Kidney (tissue), 14 donors: Measurements from ENCODE around the gene DTX1. TPM values are rescaled to one million over a fixed set of nuclear protein-coding genes. Genes with fewer than 3 reads are reported as not detected.
"Not testable (repeated sequence)": the region's sequence is repeated elsewhere in the genome, so short reads cannot be mapped to it uniquely, and the experiment has no call there.

ENCODE experiments used
- DNase-seq, 5 donors: peaks; one replicate each; pipeline ENCODE4 v3.0.0-alpha.2; 2013 to 2020
- FAIRE-seq: peaks from 2 replicates; lab custom pipeline; 2012; peaks lifted over from hg19 to GRCh38; lab: Jason Lieb, UNC
- H3K27ac ChIP-seq, 2 donors: one replicate each; pipeline ENCODE4 v1.7.0; 2013; ENCODE audit warnings: low read depth in 2 of 2, low read length in 2 of 2, inconsistent platforms in 1 of 2
- H3K27me3 ChIP-seq: one replicate; pipeline ENCODE4 v1.7.1; 2013; ENCODE audit warnings: low read length, inconsistent platforms; ENCODE audit not compliant: control insufficient read depth, insufficient read depth
- H3K36me3 ChIP-seq, 3 donors: one replicate each; pipeline versions ENCODE4 v1.7.0 to v1.7.1; 2013; ENCODE audit warnings: low read length in 3 of 3, control low read depth in 1 of 3, inconsistent platforms in 1 of 3; ENCODE audit not compliant: insufficient read depth in 3 of 3, control insufficient read depth in 2 of 3
- H3K4me1 ChIP-seq, 3 donors: one replicate each; pipeline versions ENCODE4 v1.7.0 to v1.7.1; 2013; ENCODE audit warnings: low read length in 3 of 3, inconsistent platforms in 1 of 3, low read depth in 1 of 3; ENCODE audit not compliant: control insufficient read depth in 2 of 3, insufficient read depth in 2 of 3
- H3K4me3 ChIP-seq, 3 donors: one replicate each; pipeline versions ENCODE4 v1.7.0 to v1.8.1; 2013; ENCODE audit warnings: low read length in 3 of 3, control low read depth in 1 of 3, inconsistent platforms in 1 of 3
- H3K9ac ChIP-seq, 3 donors: one replicate each; pipeline versions ENCODE4 v1.7.0 to v1.7.1; 2013; ENCODE audit warnings: low read length in 3 of 3, control low read depth in 1 of 3, inconsistent platforms in 1 of 3
- H3K9me3 ChIP-seq, 3 donors: one replicate each; pipeline versions ENCODE4 v1.7.0 to v1.7.1; 2013; ENCODE audit warnings: low read length in 3 of 3, control low read depth in 1 of 3, inconsistent platforms in 1 of 3; ENCODE audit not compliant: control insufficient read depth in 2 of 3, insufficient read depth in 1 of 3
- intact Hi-C: fragments of 100-400 bp; cut with DNase I; formaldehyde crosslinking; loops from one replicate; pipeline ENCODE4 v1.11.1; 2022
- polyA plus RNA-seq: library from polyadenylated mRNA; stranded (reverse); fragments of 350-450 nt; fragmentation: Illumina TruSeq; extraction: RNeasy Lipid Tissue Mini Kit (QIAGEN cat#74804); gene quantifications from one replicate; pipeline ENCODE4 v1.2.3, GENCODE V29; 2014; ENCODE audit warnings: low read depth, low replicate concordance; ENCODE audit not compliant: insufficient read depth
- total RNA-seq: library from RNA; stranded (reverse); fragmentation: NEBNext Ultra II Directional; extraction: Animal tissue kit (Norgen Biotek cat#: 25700); gene quantifications from one replicate; pipeline ENCODE4 v1.2.1, GENCODE V29; 2021
- TF ChIP-seq, protein P1 (sequence below): IDR thresholded peaks from 3 replicates; pipeline ENCODE4 v1.5.1; 2012; ENCODE audit warnings: mild to moderate bottlenecking, moderate library complexity, borderline replicate concordance; ENCODE audit not compliant: insufficient read depth; ENCODE audit errors: extremely low read depth
- donor health status: control.
- donor health status: control.
- donor health status: control.
- donor health status: control.
- donor health status: control.
- donor health status: DM: yes; HTN: yes; CAD: no.
- donor health status: Normal renal cell carcinoma (clear cell type).

The DTX1 gene
- total and polyA plus RNA-seq, 2 donors from 2014 or later, result 4.9 to 7.3 TPM

DNA sequence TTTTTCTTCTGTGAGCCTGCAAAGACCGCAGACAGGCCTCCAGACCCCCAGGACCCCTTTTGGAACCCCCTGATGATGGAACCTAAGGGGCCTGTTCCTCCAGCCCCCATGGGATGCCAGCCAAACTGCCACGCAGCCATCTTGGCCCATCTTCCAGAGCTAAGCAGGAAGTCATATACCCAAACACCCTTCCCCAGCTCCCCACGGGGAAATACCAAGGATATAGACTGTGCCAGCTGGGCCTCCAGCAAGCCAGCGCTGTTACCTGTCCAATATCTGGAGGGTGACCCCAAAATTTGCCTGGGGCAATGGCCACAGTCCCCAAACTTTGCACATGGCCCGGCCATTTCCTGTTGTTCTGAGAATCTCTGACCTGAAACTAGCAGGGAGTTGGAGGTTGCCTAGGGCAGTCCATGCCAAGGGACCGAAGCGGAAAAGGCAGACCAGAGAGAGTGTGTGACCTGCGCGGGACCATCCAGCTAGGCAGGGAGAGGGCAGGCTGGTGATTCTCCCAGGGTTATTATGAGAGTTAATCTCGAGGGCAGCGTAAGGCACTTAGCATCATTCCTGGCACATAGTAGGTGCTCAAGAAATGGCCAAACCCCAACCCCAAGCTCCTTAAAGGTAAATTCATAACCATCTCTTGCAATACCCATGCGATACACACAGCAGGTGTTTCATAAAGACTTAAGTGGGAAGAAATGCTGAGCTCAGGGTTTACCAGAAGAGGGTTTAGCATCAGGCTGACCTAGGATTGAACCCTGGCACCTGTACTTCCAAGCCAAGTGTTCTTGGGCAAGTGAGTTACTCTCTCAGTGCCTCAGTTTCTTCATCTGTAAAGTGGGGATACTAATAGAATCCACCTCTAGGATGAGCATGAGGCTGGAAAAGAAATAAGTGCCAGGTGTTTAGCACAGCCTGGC lies 81.6 kb downstream of the DTX1 start:
- H3K4me3 ChIP-seq, result no peak overlapping the region
- no peak overlapping the region for H3K9ac ChIP-seq
- H3K27me3 ChIP-seq, result no peaks in the 10 kb centered on the region
- intact Hi-C loops, result no loop called here
- H3K4me1 ChIP-seq, result peaks cover 0 to 11% (median 10%) of the 10 kb centered on the region in 3 donors
- DNase-seq, result peak in 1 of 5 donors; percentile 48
- TF ChIP-seq, protein P1, sequence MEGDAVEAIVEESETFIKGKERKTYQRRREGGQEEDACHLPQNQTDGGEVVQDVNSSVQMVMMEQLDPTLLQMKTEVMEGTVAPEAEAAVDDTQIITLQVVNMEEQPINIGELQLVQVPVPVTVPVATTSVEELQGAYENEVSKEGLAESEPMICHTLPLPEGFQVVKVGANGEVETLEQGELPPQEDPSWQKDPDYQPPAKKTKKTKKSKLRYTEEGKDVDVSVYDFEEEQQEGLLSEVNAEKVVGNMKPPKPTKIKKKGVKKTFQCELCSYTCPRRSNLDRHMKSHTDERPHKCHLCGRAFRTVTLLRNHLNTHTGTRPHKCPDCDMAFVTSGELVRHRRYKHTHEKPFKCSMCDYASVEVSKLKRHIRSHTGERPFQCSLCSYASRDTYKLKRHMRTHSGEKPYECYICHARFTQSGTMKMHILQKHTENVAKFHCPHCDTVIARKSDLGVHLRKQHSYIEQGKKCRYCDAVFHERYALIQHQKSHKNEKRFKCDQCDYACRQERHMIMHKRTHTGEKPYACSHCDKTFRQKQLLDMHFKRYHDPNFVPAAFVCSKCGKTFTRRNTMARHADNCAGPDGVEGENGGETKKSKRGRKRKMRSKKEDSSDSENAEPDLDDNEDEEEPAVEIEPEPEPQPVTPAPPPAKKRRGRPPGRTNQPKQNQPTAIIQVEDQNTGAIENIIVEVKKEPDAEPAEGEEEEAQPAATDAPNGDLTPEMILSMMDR, result no peak
- H3K36me3 ChIP-seq, result no peaks in the 10 kb centered on the region
- H3K27ac ChIP-seq, result peak overlapping the region; percentile 19 to 72
- FAIRE-seq, result no peak
- H3K9me3 ChIP-seq, result no peaks in the 10 kb centered on the region

GRCh38 chr12:113138826-113139225 lies 82.3 kb downstream of the DTX1 start:
- TF ChIP-seq, protein P1, result no peak
- H3K9ac ChIP-seq, result no peak overlapping the region
- no peaks in the 10 kb centered on the region for H3K9me3 ChIP-seq
- H3K27ac ChIP-seq, result peak overlapping the region; percentile 19 to 72
- peaks cover 0 to 11% (median 10%) of the 10 kb centered on the region in 3 donors for H3K4me1 ChIP-seq
- no peaks in the 10 kb centered on the region for H3K27me3 ChIP-seq
- DNase-seq (peak; percentile 70 to 90 (median 81)), FAIRE-seq (no peak)
- intact Hi-C loops, result no loop called here
- no peak overlapping the region for H3K4me3 ChIP-seq
- H3K36me3 ChIP-seq, result no peaks in the 10 kb centered on the region

DNA sequence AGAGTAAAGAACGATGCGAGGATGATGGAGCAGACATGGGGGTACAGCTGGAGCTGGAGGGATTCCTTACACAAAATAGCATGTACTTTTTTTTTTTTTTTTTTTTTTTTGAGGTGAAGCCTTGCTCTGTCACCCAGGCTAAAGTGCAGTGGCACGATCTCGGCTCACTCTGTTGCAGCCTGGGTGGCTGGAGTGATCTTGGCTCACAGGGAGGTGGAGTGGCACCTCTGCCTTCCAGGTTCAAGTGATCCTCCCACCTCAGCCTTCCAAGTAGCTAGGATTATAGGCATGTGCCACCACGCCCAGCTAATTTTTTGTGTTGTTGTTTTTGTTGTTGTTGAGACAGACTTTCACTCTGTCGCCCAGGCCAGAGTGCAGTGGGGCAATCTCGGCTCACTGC lies 84.2 kb downstream of the DTX1 start:
- peak in 1 of 5 donors; percentile 29 for DNase-seq
- Histone ChIP-seq H3K27ac (no peak overlapping the region), H3K27me3 (no peaks in the 10 kb centered on the region), H3K9me3 (no peaks in the 10 kb centered on the region), H3K9ac (no peak overlapping the region), H3K4me1 (peaks cover 0 to 10% (median 6%) of the 10 kb centered on the region in 3 donors), H3K36me3 (no peaks in the 10 kb centered on the region), H3K4me3 (no peak overlapping the region)
- FAIRE-seq, result no peak
- TF ChIP-seq, protein P1, result no peak
- intact Hi-C loops, result no loop called here

GRCh38 chr12:113141716-113142115 lies 85.2 kb downstream of the DTX1 start:
- H3K9ac ChIP-seq, H3K4me3 ChIP-seq, H3K27me3 ChIP-seq, intact Hi-C loops, FAIRE-seq, H3K36me3 ChIP-seq, H3K9me3 ChIP-seq: not testable (repeated sequence)
- peak in 1 of 5 donors; percentile 48 for DNase-seq
- Histone ChIP-seq H3K27ac (peak overlapping the region in 1 of 2 donors; percentile 64), H3K4me1 (peaks cover 0 to 10% (median 5%) of the 10 kb centered on the region in 3 donors)
